Measurements from ENCODE around the gene MED13L.

Gene MED13L
- total RNA-seq: 215 to 301 (median 257) reads per million in 4 donors

DNA sequence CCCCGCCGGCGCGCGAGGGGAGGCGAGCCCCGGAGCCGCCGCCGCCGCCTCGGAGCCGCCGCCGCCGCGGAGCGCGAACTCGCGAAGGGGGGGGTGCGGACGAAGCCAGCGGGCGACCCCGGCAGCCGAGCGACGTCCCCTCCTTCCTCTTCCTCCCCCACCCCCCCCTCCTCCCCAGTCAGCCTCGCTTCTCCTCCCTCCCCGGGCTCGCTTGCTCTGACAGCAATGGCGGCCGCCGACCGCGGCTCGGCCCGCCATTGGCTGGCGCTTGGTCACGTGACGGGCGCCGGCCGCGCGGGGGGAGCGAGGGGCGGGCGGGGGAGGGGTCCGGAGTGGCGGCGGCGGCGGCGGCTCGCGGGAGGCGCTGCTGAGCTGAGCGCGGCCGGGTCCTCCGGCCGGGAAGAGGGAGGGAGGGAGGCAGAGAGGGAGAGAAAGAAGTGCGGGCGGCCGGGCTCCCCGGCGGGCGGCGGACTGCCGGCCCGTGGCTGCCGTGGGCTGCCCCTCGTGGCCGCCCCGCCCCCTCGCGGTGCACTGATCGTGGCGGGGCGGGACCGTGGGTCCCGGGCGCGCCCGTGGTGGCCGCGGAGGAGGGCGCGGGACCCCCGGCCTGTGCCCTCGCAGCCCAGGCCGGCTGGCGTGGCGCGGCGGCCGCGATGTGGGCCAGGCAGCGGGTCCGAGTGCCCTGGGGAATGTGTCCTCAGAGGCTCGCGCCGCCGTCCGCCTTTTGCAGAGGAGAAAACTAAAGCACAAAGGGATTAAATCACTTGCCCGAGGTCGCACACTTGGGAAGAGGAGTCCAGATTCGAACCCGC is at the start of gene MED13L:
Gene MED13L (minus strand): TSS at position 227 of the 812 bp plus-strand sequence. CDS start 562 bp downstream, outside the sequence.
- peak; percentile 79 to 90 (median 82) for DNase-seq

DNA sequence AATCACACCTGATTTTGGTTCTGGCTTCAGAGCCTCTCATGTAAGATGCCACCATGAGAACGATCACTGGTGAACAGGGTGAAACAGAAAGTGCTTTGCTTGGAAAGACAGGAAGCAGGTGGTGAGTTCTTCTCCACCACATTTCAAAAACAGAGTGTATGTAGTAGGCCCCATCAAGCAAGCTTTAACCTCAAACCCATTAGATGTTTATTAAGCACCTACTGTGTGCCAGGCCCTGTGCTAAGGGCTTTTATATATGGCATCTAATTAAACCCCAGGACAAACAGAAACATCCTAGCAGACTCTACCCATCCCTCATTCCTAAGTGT is 47.8 kb upstream of the MED13L start:
- DNase-seq: peak in 2 of 5 donors; percentile 3 to 81

DNA sequence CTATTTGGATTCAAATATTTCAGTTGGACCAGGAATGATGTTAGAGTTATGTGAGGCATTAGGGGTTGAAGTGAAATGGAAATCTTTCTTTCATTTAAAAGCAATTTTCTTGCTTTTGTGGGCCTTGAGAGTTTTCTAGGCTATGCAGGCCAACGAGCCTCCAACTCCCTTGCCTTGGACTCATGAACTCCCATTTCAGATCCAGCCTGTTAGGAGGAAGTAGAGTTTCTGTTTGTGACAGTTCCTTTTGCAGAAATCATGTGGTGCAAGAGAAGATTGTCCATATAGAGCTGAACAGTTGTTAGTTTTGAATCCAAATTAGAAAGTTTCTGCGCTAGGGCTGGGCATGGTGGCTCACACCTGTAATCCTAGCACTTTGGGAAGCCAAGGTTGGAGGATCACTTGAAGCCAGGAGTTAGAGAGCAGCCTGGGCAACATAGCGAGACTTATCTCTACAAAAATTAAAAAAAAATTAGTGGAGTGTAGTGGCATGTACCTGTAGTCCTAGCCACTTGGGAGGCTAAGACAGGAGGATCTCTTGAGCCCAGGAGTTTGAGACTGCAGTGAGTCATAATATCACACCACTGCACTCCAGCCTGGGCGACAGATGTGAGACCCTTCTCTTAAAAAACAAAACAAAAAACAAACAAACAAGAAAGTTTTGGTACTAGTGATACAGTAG is 47.3 kb upstream of the MED13L start:
- no peak for DNase-seq

DNA sequence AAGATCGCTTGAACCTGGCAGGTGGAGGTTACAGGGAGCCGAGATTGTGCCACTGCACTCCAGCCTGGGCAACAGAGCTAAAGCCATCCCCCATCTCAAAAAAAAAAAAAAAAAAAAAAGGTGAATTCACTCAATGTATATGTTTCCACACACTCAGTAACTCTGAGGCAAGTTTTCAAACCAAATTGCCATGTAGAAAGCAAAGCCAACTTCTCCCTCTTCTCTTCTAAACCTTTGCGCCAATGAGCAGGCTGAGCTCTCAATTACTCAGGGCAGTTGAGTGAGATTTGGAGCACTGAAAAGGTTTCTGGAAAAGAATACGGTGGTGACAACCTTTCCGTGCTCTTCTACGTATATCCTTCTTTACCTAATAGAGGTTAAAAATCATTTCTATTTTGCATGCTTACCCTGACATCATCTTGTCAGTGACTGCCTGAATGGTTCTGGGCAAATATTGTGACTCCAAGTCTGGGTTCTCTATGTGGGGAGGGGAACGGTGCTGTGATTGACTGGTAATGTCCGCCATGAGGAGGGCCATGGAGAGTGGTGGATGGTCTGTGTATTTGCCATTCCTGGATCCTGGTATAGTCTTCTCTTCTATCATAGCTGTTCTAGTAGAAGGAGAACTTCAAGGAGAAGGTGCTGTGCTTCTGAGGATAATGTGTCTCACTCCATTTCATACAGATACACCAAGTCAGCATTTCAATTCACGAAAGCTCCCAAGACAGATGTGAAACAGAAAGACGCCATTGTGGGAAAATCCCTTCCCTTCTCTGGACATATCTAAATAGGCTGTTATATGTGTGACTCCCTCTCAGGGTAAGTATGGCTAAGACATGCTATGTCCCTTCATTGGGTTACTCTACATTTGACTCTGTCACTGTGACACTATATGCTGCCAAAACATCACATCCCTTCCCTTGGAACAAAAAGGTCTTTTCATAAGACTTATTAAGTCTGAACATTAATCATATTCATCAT is 46.2 kb upstream of the MED13L start:
- peak in 1 of 5 donors; percentile 9 for DNase-seq

DNA sequence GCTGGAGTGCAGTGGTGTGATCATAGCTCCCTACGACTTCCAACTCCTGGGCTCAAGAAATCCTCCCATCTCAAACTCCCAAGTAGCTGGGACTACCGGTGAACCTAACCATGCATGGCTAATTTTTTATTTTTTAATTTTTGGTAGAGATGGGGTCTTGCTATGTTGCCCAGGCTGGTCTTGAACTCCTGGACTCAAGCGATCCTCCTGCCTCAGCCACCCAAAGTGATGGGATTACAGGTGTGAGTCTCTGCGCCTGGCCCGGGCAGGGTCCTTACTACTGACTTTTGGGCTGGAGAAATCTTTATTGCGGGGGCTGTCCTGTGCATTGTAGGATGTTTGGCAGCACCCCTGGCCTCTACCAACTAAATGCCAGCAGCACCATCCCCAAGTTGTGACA is 44.4 kb upstream of the MED13L start:
- DNase-seq: no peak

DNA sequence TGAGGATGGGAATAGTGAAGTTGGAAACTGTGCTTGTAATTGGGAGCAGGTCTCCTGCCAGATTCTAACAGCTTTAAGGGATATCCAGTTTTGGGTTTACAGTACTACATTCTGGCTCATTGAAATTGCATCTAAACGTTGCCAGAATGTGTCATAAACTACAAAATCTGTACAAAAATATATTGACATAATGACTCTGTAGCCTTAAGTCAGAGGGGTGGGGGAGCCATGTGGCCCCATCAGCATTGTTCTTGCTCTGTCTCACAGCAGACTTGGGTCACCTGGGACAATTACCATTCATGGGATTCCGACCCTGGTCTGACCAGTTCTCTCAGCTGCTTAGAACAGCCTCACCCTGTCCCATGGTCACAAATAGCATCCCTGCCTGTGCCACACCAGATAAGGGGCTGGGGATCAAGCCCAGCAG is 43.3 kb upstream of the MED13L start:
- DNase-seq: no peak

DNA sequence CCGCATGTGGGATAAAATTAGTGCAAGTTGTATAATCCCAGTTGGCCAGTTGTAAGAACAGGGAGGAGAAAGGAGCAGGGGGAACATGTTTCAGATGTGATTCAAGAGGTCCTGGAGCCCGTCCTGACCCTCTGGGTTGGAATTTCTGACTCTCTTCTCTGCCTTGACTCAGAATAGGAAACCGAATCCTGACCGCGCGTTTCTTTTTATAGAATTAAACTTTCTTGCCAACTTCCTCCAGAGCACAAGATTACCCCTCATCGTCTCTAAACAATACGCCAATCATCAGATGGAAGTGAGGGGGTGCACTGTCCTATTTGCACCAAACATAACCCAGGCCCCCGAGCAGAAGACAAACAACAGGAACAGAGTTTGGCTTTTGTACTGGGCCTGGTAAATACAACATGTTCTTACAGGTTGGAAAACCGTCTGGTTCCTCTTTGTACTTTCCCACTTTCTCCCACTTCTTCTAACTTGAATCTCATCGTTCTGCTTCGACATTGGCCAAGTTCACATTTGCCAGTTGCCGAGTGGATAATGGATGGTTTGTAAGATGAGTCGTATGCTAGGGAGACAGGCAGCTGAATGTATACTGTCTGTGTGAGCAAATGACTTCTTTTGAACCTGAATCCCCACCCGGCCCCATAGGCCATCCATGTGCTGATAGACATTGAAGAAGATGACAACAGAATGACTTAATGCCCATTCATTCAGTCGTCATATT is 42.6 kb upstream of the MED13L start:
- DNase-seq: peak in 1 of 5 donors; percentile 19

DNA sequence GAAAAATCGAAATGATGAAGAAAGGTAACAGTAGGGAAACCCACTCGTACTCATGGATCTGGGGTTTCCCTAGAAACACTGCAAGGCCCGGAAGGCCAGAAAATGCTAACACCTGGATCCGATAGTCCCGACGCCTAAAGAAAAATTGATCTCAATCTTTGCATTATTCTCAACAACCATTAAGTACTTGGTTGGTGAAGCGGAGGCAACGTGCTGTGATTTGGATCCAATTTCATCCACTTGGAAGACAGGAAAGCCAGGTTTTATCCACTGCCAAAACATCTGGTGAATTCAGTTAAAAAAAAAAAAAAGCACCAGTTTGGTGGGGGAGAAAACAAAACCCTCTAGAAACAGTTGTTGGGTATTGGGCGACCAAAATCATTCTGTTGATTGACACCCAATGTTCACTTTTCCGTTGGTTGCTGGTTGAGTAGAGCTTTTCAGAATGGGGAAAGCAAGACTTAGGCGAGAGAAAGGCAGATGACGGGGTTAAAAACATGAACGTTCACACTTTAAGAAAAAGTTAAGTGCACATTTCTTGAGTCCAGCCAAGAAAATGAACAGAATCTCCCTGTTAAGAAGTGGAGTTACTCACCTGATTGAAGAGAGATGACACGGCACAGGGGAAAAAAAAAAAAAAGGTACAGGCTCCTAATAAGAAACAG is 41.9 kb upstream of the MED13L start:
- no peak for DNase-seq

DNA sequence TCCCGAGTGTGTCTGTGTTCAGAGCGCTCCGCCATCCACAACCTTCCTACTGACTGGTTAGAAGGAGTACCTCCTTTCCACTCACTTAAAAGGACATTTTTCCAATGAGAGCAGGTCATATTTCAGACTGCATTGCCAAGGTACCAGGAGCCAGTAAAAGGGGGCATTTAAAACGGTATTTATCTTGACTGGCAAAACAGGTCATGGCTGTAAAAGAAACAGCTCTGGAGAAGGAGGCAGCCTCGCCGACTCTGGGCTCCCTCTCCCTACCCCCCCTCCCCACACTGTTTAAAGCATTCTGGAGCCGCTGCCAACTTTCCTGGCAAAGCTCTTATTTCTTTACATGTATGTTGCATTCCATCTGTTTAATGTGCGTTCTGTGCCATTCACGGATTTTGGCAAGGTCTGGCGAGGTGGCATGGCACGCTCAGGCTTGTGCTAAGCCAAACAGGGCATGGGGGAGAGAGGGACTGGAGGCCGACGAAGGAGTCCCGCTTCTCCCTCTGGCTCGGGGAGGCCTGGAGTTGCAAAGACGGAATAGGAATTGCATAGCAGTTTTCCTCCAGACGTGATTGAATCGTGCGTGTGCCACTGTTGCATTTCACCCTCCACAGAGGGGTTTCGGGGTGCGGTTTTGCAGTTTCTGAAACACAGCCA is 41.2 kb upstream of the MED13L start:
- DNase-seq: no peak

DNA sequence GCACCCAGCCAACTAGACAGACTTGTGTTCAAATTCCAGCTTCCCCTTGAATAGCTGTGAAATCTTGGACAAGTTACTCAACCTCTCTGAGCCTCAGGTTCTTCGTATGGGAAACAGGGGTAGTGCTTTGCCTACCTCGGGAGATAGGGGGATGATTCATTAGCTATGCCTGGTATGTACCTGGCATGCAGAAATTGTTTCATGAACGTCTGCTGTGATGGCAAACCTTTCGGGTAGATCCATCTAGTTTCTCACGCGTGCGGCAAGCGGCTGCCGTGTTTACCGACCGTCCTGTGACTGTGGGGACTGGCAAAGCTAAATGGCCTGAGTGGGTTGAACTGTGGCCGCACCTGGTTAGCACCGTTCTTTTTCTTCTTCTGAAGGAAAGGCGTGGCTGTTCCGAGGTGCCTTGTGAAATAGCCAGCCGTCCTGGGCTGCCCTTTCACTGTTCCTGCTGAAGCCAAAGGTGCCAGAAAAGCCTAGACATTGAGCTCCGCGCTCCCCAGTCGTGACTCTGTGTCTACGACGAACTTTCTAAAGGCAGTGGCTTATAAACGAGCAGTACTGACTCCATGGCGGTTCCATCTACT is 40.6 kb upstream of the MED13L start:
- DNase-seq: no peak

DNA sequence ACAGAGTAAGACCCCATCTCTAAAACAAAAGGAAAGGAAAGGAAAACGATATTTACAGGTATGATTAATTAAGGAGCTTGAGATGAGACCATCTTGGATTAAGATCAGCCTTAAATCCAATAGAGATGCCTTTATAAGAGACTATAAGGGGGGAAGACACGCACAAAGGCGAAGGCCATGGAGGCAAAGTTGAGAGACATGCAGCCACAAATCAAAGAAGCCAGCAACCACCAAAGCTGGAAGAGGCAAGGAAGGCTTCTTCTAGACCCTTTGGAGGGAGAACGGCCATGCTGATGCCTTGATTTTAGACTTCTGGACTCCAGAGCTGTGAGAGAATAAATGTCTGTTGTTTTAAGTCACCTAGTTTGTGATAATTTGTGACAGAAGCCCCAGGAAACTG is 39.6 kb upstream of the MED13L start:
- no peak for DNase-seq

DNA sequence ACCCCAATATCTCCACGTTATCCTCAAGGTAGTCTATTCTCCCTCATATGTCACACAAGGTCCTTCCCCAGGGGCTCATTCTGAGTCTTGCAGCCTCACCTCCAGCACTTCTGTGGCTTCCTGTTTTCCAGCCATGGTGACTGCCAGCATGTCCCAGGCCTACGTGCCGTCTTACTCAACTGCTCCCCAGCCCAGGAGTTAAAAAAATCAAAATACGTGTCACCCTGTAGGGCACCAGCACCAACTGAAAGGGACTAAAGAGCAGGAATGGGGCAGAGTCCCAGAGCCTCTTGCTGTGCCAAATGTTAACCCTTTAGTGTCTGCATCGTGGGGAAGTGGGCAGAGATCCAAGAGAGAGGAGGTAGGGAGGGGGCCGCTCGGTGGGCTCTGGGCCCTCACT is 37.0 kb upstream of the MED13L start:
- DNase-seq: no peak

DNA sequence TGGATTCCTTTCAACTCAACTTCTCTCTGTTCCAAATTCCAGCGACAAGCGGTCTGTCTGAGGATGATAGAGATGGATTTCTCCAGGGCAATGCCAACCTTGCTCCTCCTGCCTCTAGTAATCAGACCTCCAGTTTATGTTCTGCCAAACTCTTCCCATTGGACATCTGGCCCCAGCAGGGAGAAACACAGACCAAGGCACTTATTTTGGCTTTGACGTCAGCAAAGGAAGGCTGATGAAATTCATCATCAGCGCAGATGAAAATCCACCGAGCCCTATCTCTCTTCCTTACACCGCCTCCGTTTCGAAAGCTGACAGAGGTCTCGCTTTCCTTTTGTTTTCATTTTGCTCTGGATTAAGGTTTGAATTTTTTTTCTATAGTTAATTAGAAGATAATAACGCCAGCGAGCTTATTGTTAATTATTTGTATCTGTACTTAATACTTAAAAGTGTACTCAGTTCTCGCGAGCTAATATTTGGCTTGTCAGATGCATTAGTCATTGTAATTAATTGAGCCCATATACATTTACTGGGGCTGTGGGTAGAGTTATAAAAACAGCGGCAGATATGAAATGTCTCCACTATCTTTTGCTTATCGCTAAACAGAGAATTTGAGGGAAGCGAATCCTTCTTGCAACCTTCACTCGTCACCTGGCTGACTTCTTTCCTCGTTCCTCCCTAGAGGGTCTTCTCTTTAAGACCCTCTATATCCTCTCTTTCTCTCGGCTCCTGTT is 35.9 kb upstream of the MED13L start:
- DNase-seq: no peak

DNA sequence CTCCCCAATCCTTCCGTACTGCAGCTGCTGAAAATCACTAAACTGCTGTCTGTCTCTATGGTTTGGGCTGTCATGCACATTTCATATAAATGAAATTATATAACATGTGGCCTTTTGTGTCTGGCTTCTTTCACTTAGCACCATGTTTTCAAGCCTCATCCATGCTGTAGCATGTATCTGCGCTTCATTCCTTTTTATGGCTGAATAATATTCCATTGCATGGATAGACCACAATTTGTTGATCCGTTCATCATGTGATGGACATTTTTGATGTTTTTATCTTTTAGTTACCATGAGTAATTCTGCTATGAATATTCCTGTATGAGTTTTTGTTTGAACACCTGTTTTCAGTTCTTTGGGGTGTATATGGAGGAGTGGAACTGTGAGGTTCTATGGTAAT is 32.6 kb upstream of the MED13L start:
- no peak for DNase-seq

DNA sequence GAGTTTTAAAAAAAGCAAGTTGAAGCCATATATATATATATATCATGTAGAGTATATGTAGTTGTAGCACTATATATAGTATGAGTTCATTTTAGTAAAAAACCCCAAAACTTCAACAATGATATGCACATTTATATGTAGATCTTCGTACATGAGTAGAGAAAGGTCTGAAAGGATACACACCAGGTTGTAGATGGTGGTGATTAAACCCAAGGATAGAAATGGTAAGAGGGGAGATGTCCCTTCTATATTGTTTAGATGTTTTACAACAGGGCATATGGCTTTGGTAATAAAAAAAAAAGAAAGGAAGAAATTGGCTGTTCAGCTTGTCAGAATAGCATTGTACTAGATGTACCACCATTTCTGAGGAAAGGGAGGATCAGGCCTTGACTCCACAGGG is 31.9 kb upstream of the MED13L start:
- no peak for DNase-seq

DNA sequence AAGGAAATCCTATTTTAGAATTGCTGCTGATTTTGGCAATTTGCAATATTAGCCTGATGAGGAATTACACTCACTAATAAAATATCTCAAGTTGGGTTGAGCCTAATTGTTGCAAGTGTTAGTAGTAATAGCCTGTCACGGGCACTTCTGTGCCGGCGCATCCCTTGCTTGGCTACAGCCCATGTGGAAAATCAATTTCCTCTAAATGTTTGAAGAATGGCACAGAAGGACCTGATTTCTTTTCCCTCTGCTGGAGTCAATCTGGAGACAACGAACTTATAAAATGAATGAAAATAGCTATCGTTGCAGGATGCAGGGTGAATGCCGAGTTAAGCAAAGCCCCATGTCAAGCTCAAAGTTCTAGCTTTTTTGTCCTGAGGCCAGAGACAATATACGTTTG is 31.2 kb upstream of the MED13L start:
- no peak for DNase-seq

DNA sequence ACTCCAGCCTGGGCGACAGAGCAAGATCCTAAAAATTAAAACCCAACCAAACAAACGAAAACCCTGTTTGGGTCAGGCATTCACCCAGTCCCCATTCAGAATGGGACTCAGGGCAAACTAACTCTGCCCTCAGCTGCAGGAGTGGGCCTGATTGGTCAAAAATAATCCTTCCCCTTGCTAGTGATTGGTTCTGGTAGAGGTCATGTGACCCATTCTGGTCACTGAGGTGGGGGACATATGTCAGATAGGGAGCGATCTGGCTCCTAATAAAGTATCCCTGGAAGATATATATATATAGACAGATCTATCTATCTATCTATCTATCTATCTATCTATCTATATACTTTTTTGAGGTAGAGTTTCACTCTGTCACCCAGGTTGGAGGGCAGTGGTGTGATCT is 29.5 kb upstream of the MED13L start:
- DNase-seq: no peak

DNA sequence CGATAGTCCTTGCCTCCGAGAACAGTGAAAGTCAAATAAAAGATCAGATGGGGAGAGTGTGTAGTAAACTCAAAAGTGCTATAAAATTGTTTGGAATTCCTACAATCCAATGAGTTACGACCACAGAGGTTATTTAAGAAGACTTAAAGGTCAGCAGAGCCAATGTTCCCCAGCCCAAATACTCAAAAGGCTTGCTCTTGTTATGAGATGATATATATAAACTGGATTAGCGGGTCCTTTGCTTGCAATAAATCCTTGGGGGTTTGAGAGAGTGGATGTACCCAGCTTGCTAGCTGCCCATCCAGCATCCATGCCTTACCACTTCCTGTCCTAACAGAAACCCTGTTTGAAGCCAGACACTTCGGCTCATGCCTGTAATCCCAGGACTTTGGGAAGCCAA is 29.0 kb upstream of the MED13L start:
- no peak for DNase-seq

DNA sequence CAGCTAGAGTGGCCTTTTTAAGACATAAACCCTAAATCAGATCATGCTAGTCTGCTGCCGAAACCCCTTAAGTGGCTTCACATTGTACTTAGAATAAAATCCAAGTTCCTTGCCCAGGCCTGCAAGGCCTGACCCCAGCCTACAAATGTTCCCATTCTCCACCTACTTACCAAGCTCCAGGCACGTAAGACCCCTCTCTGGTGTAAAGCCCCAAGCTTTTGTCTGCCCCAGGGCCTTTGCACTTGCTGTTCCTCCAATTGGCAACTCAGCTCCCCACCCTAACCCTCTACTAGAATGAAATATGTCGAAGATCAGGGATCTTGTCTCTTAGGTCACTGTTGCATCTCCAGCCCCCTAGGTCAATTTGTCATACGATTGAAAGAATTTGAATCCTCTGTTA is 27.1 kb upstream of the MED13L start:
- no peak for DNase-seq

DNA sequence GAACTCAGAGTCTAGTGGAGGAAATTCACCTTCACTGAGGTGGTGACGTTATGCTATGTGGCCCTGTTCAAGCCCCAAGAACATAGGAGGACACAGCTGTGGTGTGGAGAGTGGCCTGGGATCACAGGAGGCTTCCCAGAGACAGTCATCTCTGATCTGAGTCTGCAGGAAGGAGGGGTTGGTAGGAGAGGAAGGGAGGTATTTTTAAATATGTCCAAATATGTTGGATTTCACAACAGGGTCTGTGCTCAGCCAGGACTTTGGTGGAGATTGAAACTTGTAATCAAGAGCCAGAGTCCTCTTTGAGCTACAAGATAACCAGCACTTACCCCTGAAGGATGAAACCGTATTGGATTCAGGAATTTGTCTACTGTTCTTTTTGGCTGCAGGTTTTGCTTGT is 26.4 kb upstream of the MED13L start:
- DNase-seq: no peak

Measured in T-helper 1 cell (primary cell).